Measurements from ENCODE around the gene JUN. TPM values are rescaled to one million over a fixed set of nuclear protein-coding genes. Genes with fewer than 3 reads are reported as not detected.

The JUN gene
- polyA plus RNA-seq, 1 of the 3 experiments (the other 2 are of a cell fraction) = 66.5 TPM

- Histone ChIP-seq H3K9me3 (no peaks in the 10 kb centered on the region), H3K79me2 (ENCODE audit: insufficient read depth) (no peaks in the 10 kb centered on the region), H3K9me2 (no peaks in the 10 kb centered on the region), H3K9ac (no peak overlapping the region), H3K27me3 (ENCODE audit: insufficient read depth) (no peaks in the 10 kb centered on the region), H3K4me1 (ENCODE audit: control insufficient read depth in 1 of 2, insufficient read depth in 2 of 2, low read depth in 1 of 2, low read length in 1 of 2) (peaks cover 0 to 14% of the 10 kb centered on the region in 2 experiments), H3K4me3 (ENCODE audit: low read depth in 2 of 2, low read length in 1 of 2) (no peak overlapping the region), H4K20me1 (ENCODE audit: insufficient read depth) (no peaks in the 10 kb centered on the region), H2AFZ (ENCODE audit: low read depth) (peak overlapping the region; percentile 9; the same call in 1 of the 2 replicates), H3K36me3 (replicated peaks in 1 of 2; ENCODE audit: control insufficient read depth in 1 of 2, insufficient read depth in 2 of 2, low read length in 1 of 2) (no peaks in the 10 kb centered on the region), H3F3A (replicated peaks; ENCODE audit: insufficient read depth) (peaks cover 15% of the 10 kb centered on the region), H3K27ac (ENCODE audit: low read depth in 2 of 2, low read length in 1 of 2) (peak overlapping the region in 1 of 2 experiments; percentile 49; a peak in 1 of 4 replicates), H3K4me2 (0 out of 2 replicates have a peak overlapping the region, but pooled peaks have one; percentile 4)
- TF ChIP-seq NFIC (IDR thresholded peaks at IDR 0.05; ENCODE audit: borderline replicate concordance) = peak; percentile 67
- TF ChIP-seq PBX3 (IDR thresholded peaks at IDR 0.05) = peak; percentile 72
- peak; percentile 67; the same call in 1 of the 2 replicates for TF ChIP-seq MAX (IDR thresholded peaks at IDR 0.05; ENCODE audit: low read depth)
- peak in 1 of 2 experiments; percentile 63; a peak in 1 of 4 replicates for TF ChIP-seq EP300 (IDR thresholded peaks at IDR 0.05; ENCODE audit: borderline replicate concordance in 1 of 2, low read depth in 1 of 2, low read length in 1 of 2)
- TF ChIP-seq SIN3A (IDR thresholded peaks at IDR 0.05; ENCODE audit: borderline replicate concordance, low read depth, low read length) = 0 out of 2 replicates have a peak, but pooled peaks have one; percentile 26
- peak; percentile 77 for TF ChIP-seq TCF12 (IDR thresholded peaks at IDR 0.05)
- no peak for TF ChIP-seq CTCF (IDR thresholded peaks at IDR 0.05)
- no peak for TF ChIP-seq JUND (IDR thresholded peaks at IDR 0.05)
- TF ChIP-seq CHD2 (IDR thresholded peaks at IDR 0.05; ENCODE audit: low read length, partially characterized antibody) = no peak
- TF ChIP-seq GABPA (IDR thresholded peaks at IDR 0.05; ENCODE audit: low read depth) = peak; percentile 50
- TF ChIP-seq FOXJ3 (CRISPR knock-in tag; IDR thresholded peaks at IDR 0.05) = no peak
- TF ChIP-seq SMC3 (IDR thresholded peaks at IDR 0.05; ENCODE audit: low read depth, low read length) = 0 out of 2 replicates have a peak, but pooled peaks have one; percentile 5
- DNase-seq = no peak
- CTCF ChIA-PET = interaction anchor here (0.8 to 1.2 kb wide), 6 partner anchors 19 to 991 kb away, joined by 3 read pairs; no protein-coding TSS in a partner anchor
- POLR2A ChIA-PET = no interaction called here
- WGBS (ENCODE audit: low lambda C conversion rate) = 8% methylated on average over 3 of the region's 3 CpGs
Observed at GRCh38 chr1:58773406-58773840, 10.4 kb downstream of the JUN start.

- Histone ChIP-seq H3K27me3 (ENCODE audit: insufficient read depth) (no peaks in the 10 kb centered on the region), H2AFZ (ENCODE audit: low read depth) (peak overlapping the region; percentile 56), H3K9me2 (no peaks in the 10 kb centered on the region), H3F3A (replicated peaks; ENCODE audit: insufficient read depth) (peaks cover 17% of the 10 kb centered on the region), H3K79me2 (ENCODE audit: insufficient read depth) (no peaks in the 10 kb centered on the region), H3K4me1 (ENCODE audit: control insufficient read depth in 1 of 2, insufficient read depth in 2 of 2, low read depth in 1 of 2, low read length in 1 of 2) (peaks cover 0 to 22% of the 10 kb centered on the region in 2 experiments), H3K27ac (ENCODE audit: low read depth in 2 of 2, low read length in 1 of 2) (peak overlapping the region; percentile 53 to 65; a peak in 3 of 4 replicates), H3K4me3 (ENCODE audit: low read depth in 2 of 2, low read length in 1 of 2) (no peak overlapping the region), H4K20me1 (ENCODE audit: insufficient read depth) (no peaks in the 10 kb centered on the region), H3K9ac (no peak overlapping the region), H3K4me2 (peak overlapping the region; percentile 46; the same call in 1 of the 2 replicates), H3K9me3 (no peaks in the 10 kb centered on the region), H3K36me3 (replicated peaks in 1 of 2; ENCODE audit: control insufficient read depth in 1 of 2, insufficient read depth in 2 of 2, low read length in 1 of 2) (no peaks in the 10 kb centered on the region)
- ChIA-PET POLR2A (no interaction called here), CTCF (interaction anchor here (0.7 to 4.2 kb wide), 8 partner anchors 9 to 990 kb away, joined by 3 to 31 read pairs (median 4); no protein-coding TSS in a partner anchor)
- 0 out of 2 replicates have a peak, but pooled peaks have one; percentile 22 for TF ChIP-seq TEAD4 (IDR thresholded peaks at IDR 0.05; ENCODE audit: borderline replicate concordance, insufficient read depth)
- peak; percentile 89 for TF ChIP-seq TCF12 (IDR thresholded peaks at IDR 0.05)
- peak; percentile 49; the same call in 1 of the 2 replicates for TF ChIP-seq PBX3 (IDR thresholded peaks at IDR 0.05)
- TF ChIP-seq NFIC (IDR thresholded peaks at IDR 0.05; ENCODE audit: borderline replicate concordance) = peak; percentile 31; the same call in 1 of the 2 replicates
- no peak for TF ChIP-seq SMC3 (IDR thresholded peaks at IDR 0.05; ENCODE audit: low read depth, low read length)
- 56% methylated on average over 9 of the region's 9 CpGs for WGBS (ENCODE audit: low lambda C conversion rate)
- no peak for DNase-seq
Observed at GRCh38 chr1:58769809-58770320, 14.0 kb downstream of the JUN start.

Data from SK-N-SH (cell line).